GM04504 (cell line): ENCODE data around the gene TFG.

Experiments used
- DNase-seq: peaks from one replicate; pipeline ENCODE4 v3.0.0-alpha.2; 2012; ENCODE audit warnings: low read depth

Gene TFG

GRCh38 chr3:100754563-100755334 lies 45.5 kb downstream of the TFG start:
- no peak for DNase-seq

GRCh38 chr3:100756441-100756840 lies 47.1 kb downstream of the TFG start:
- DNase-seq, result peak; percentile 42

GRCh38 chr3:100759159-100759558 lies 49.9 kb downstream of the TFG start:
- no peak for DNase-seq

GRCh38 chr3:100759950-100760349 lies 50.7 kb downstream of the TFG start:
- no peak for DNase-seq

- no peak for DNase-seq
Measured at GRCh38 chr3:100760377-100760776, 51.1 kb downstream of the TFG start.

- no peak for DNase-seq
Measured at GRCh38 chr3:100761211-100761942, 52.1 kb downstream of the TFG start.

GRCh38 chr3:100761951-100762350 lies 52.7 kb downstream of the TFG start:
- no peak for DNase-seq

GRCh38 chr3:100765437-100765975 lies 56.2 kb downstream of the TFG start:
- no peak for DNase-seq

- no peak for DNase-seq
Measured at GRCh38 chr3:100766069-100766468, 56.8 kb downstream of the TFG start.

GRCh38 chr3:100769693-100770092 lies 60.4 kb downstream of the TFG start:
- DNase-seq, result no peak

GRCh38 chr3:100775226-100775625 lies 65.9 kb downstream of the TFG start:
- no peak for DNase-seq

- DNase-seq, result no peak
Measured at GRCh38 chr3:100775669-100776068, 66.4 kb downstream of the TFG start.

- no peak for DNase-seq
Measured at GRCh38 chr3:100776097-100776729, 66.9 kb downstream of the TFG start.

GRCh38 chr3:100776746-100777145 lies 67.5 kb downstream of the TFG start:
- no peak for DNase-seq

- no peak for DNase-seq
Measured at GRCh38 chr3:100777271-100777670, 68.0 kb downstream of the TFG start.

GRCh38 chr3:100779480-100779879 lies 70.2 kb downstream of the TFG start:
- DNase-seq, result no peak

- no peak for DNase-seq
Measured at GRCh38 chr3:100780071-100780622, 70.9 kb downstream of the TFG start.

GRCh38 chr3:100781301-100781700 lies 72.0 kb downstream of the TFG start:
- no peak for DNase-seq

- DNase-seq, result no peak
Measured at GRCh38 chr3:100782348-100782747, 73.1 kb downstream of the TFG start.

GRCh38 chr3:100782906-100783305 lies 73.6 kb downstream of the TFG start:
- DNase-seq, result no peak

- no peak for DNase-seq
Measured at GRCh38 chr3:100783619-100784018, 74.3 kb downstream of the TFG start.

GRCh38 chr3:100789579-100789978 lies 80.3 kb downstream of the TFG start:
- DNase-seq, result no peak

GRCh38 chr3:100796556-100796955 lies 87.3 kb downstream of the TFG start:
- DNase-seq, result no peak
